Measurements from ENCODE around the gene ACAT1. TPM values are rescaled to one million over a fixed set of nuclear protein-coding genes. Genes with fewer than 3 reads are reported as not detected.
"Not testable (repeated sequence)": the region's sequence is repeated elsewhere in the genome, so short reads cannot be mapped to it uniquely, and the experiment has no call there.

ACAT1 gene
- polyA plus RNA-seq, 1 of the 3 experiments (the other 2 are of a cell fraction), result 78.8 TPM

GRCh38 chr11:108148556-108148955, 27.2 kb downstream of the ACAT1 start:
- TF ChIP-seq SIN3A (IDR thresholded peaks at IDR 0.05; ENCODE audit: borderline replicate concordance, low read depth, low read length) (no peak), TEAD4 (IDR thresholded peaks at IDR 0.05; ENCODE audit: borderline replicate concordance, insufficient read depth) (no peak)
- TF ChIP-seq, protein P1, sequence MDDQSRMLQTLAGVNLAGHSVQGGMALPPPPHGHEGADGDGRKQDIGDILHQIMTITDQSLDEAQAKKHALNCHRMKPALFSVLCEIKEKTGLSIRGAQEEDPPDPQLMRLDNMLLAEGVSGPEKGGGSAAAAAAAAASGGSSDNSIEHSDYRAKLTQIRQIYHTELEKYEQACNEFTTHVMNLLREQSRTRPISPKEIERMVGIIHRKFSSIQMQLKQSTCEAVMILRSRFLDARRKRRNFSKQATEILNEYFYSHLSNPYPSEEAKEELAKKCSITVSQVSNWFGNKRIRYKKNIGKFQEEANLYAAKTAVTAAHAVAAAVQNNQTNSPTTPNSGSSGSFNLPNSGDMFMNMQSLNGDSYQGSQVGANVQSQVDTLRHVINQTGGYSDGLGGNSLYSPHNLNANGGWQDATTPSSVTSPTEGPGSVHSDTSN (IDR thresholded peaks at IDR 0.05), result no peak
- Histone ChIP-seq H3K4me3 (ENCODE audit: low read depth in 2 of 2, low read length in 1 of 2) (no peak overlapping the region), H3K9ac (no peak overlapping the region), H3K27me3 (ENCODE audit: insufficient read depth) (no peaks in the 10 kb centered on the region), H4K20me1 (ENCODE audit: insufficient read depth) (no peaks in the 10 kb centered on the region), H3K9me2 (no peaks in the 10 kb centered on the region), H3K4me2 (no peak overlapping the region), H3K4me1 (ENCODE audit: control insufficient read depth in 1 of 2, insufficient read depth in 2 of 2, low read depth in 1 of 2, low read length in 1 of 2) (peaks cover 0 to 2% of the 10 kb centered on the region in 2 experiments; a peak in 1 of 4 replicates), H2AFZ (ENCODE audit: low read depth) (no peak overlapping the region), H3K9me3 (no peaks in the 10 kb centered on the region), H3K27ac (ENCODE audit: low read depth in 2 of 2, low read length in 1 of 2) (no peak overlapping the region; a peak in 1 of 4 replicates), H3F3A (replicated peaks; ENCODE audit: insufficient read depth) (no peaks in the 10 kb centered on the region), H3K36me3 (replicated peaks in 1 of 2; ENCODE audit: control insufficient read depth in 1 of 2, insufficient read depth in 2 of 2, low read length in 1 of 2) (peaks cover 66 to 78% of the 10 kb centered on the region in 2 experiments), H3K79me2 (ENCODE audit: insufficient read depth) (no peaks in the 10 kb centered on the region)
- ChIA-PET POLR2A (no interaction called here), CTCF (no interaction called here)
- 77% methylated on average over 3 of the region's 3 CpGs for WGBS (ENCODE audit: low lambda C conversion rate)
- DNase-seq, result no peak

DNA sequence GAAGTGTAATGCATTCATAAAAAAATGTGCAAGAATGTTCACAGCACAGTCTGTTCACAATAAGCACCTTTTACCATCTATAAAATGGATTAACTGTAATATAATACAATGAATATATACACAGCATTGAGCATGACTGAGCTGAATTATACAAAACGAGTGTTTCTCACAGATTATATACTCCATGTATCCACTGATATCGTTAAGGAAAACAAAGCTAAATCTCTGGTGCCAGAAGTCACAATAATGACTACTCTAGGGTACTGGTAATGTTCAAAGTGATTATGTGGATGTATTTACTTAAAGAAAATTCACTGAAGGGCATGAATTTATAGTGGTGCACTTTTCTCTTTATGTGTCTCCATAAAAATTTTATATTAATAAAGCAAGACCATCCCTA, 33.2 kb downstream of the ACAT1 start:
- Histone ChIP-seq H3K79me2 (ENCODE audit: insufficient read depth) (no peaks in the 10 kb centered on the region), H3K9me3 (no peaks in the 10 kb centered on the region), H3K36me3 (replicated peaks in 1 of 2; ENCODE audit: control insufficient read depth in 1 of 2, insufficient read depth in 2 of 2, low read length in 1 of 2) (peaks cover 63 to 73% of the 10 kb centered on the region in 2 experiments), H3K4me1 (ENCODE audit: control insufficient read depth in 1 of 2, insufficient read depth in 2 of 2, low read depth in 1 of 2, low read length in 1 of 2) (no peaks in the 10 kb centered on the region), H3K4me2 (no peak overlapping the region), H3K27ac (ENCODE audit: low read depth in 2 of 2, low read length in 1 of 2) (no peak overlapping the region), H3F3A (replicated peaks; ENCODE audit: insufficient read depth) (peaks cover 14% of the 10 kb centered on the region), H3K4me3 (ENCODE audit: low read depth in 2 of 2, low read length in 1 of 2) (no peak overlapping the region), H4K20me1 (ENCODE audit: insufficient read depth) (no peaks in the 10 kb centered on the region), H2AFZ (ENCODE audit: low read depth) (no peak overlapping the region), H3K9me2 (no peaks in the 10 kb centered on the region), H3K9ac (no peak overlapping the region), H3K27me3 (ENCODE audit: insufficient read depth) (no peaks in the 10 kb centered on the region)
- DNase-seq, result no peak
- no peak for TF ChIP-seq YY1 (IDR thresholded peaks at IDR 0.05; ENCODE audit: low read depth)
- 82% methylated on average over 2 of the region's 2 CpGs for WGBS (ENCODE audit: low lambda C conversion rate)
- POLR2A ChIA-PET, result no interaction called here
- CTCF ChIA-PET, result interaction anchor here (0.9 to 1.0 kb wide), 2 partner anchors 11 to 37 kb away, joined by 3 to 5 read pairs; no protein-coding TSS in a partner anchor

GRCh38 chr11:108160970-108161566, 39.7 kb downstream of the ACAT1 start:
- H3K4me2 ChIP-seq, result no peak overlapping the region
- H4K20me1 ChIP-seq (ENCODE audit: insufficient read depth), result no peaks in the 10 kb centered on the region
- no peaks in the 10 kb centered on the region for H3K27me3 ChIP-seq (ENCODE audit: insufficient read depth)
- no peak overlapping the region for H2AFZ ChIP-seq (ENCODE audit: low read depth)
- H3K9me3 ChIP-seq, result no peaks in the 10 kb centered on the region
- POLR2A ChIA-PET, result no interaction called here
- 98% methylated on average over 5 of the region's 5 CpGs for WGBS (ENCODE audit: low lambda C conversion rate)
- no peaks in the 10 kb centered on the region for H3K9me2 ChIP-seq
- no peak for DNase-seq
- H3K79me2 ChIP-seq (ENCODE audit: insufficient read depth), result no peaks in the 10 kb centered on the region
- no peak overlapping the region for H3K4me3 ChIP-seq (ENCODE audit: low read depth in 2 of 2, low read length in 1 of 2)
- no peak overlapping the region for H3K27ac ChIP-seq (ENCODE audit: low read depth in 2 of 2, low read length in 1 of 2)
- no peak overlapping the region for H3K9ac ChIP-seq
- H3K4me1 ChIP-seq (ENCODE audit: control insufficient read depth in 1 of 2, insufficient read depth in 2 of 2, low read depth in 1 of 2, low read length in 1 of 2), result no peaks in the 10 kb centered on the region
- TF ChIP-seq RCOR1 (IDR thresholded peaks at IDR 0.05; ENCODE audit: low read length), result no peak
- peaks cover 5% of the 10 kb centered on the region for H3F3A ChIP-seq (replicated peaks; ENCODE audit: insufficient read depth)
- peaks cover 42 to 62% of the 10 kb centered on the region in 2 experiments for H3K36me3 ChIP-seq (replicated peaks in 1 of 2; ENCODE audit: control insufficient read depth in 1 of 2, insufficient read depth in 2 of 2, low read length in 1 of 2)
- CTCF ChIA-PET, result no interaction called here

- peaks cover 48 to 60% of the 10 kb centered on the region in 2 experiments for H3K36me3 ChIP-seq (replicated peaks in 1 of 2; ENCODE audit: control insufficient read depth in 1 of 2, insufficient read depth in 2 of 2, low read length in 1 of 2)
- H3K27ac ChIP-seq (ENCODE audit: low read depth in 2 of 2, low read length in 1 of 2); DNase-seq; H2AFZ ChIP-seq (ENCODE audit: low read depth); H3K79me2 ChIP-seq (ENCODE audit: insufficient read depth); H3K9ac ChIP-seq; H3K9me3 ChIP-seq; H3F3A ChIP-seq (replicated peaks; ENCODE audit: insufficient read depth); POLR2A ChIA-PET; H3K9me2 ChIP-seq; H3K4me3 ChIP-seq (ENCODE audit: low read depth in 2 of 2, low read length in 1 of 2); CTCF ChIA-PET; H3K27me3 ChIP-seq (ENCODE audit: insufficient read depth); H4K20me1 ChIP-seq (ENCODE audit: insufficient read depth); H3K4me1 ChIP-seq (ENCODE audit: control insufficient read depth in 1 of 2, insufficient read depth in 2 of 2, low read depth in 1 of 2, low read length in 1 of 2); H3K4me2 ChIP-seq: not testable (repeated sequence)
- WGBS (ENCODE audit: low lambda C conversion rate), result 88% methylated on average over 6 of the region's 6 CpGs
Measured at GRCh38 chr11:108162878-108163277, 41.5 kb downstream of the ACAT1 start.
